Keratinocyte (primary cell): ENCODE data around the gene TRAM2.

Experiments
- CTCF ChIP-seq, 3 experiments: IDR thresholded peaks in 1 of 3; conservative IDR thresholded peaks in 1 of 3; optimal IDR thresholded peaks in 1 of 3; 2 replicates in 2 of 3; 3 replicates in 1 of 3; pipeline versions ENCODE3 to v1.5.1; 2011; ENCODE audit warnings: low read length in 3 of 3, mild to moderate bottlenecking in 3 of 3, moderate library complexity in 2 of 3, control low read depth in 1 of 3, inconsistent platforms in 1 of 3; ENCODE audit not compliant: insufficient read depth in 2 of 3; ENCODE audit errors: extremely low read depth in 1 of 3
- EZH2 ChIP-seq: IDR thresholded peaks from one replicate; pipeline ENCODE4 v1.6.1; 2012; ENCODE audit warnings: inconsistent platforms, mild to moderate bottlenecking, low read length, moderate library complexity

DNA sequence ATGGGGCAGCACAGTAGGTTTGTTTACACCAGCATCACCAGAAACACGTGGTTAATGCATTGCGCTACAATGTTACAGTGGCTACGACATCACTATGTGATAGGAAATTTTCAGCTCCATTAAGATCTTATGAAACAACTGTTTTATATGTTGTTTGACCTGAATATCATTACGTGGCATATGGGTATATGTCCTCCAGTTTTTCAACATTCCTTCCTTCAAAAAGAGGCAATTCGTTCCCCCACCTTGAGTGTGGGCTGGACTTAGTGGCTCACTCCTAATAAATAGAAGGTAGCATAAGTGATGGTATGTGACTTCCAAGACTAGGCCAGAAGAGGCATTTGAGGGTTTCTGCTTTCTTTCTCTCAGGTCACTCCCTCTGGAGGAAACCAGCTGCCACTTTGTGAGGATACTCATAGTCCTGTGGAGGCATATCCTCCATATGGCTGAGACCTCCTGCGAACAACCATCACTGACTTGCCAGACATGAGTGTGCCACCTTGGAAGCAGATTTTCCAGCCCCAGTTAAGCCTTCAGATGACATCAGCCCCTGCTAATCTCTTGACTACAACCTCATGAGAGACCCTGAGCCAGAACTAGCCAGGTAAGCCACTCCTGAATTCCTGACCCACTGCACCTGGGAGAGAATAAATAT lies 2.3 kb upstream of the TRAM2 start:
- no peak for TF ChIP-seq EZH2
- no peak for TF ChIP-seq CTCF (optimal IDR thresholded peaks at IDR 0.05 in 1 of 3, IDR thresholded peaks at IDR 0.05 in 1 of 3, conservative IDR thresholded peaks at IDR 0.05 in 1 of 3; ENCODE audit: extremely low read depth in 1 of 3, insufficient read depth in 2 of 3, low read length in 3 of 3)
